ENCODE measurements around the gene GPRIN1.

Gene GPRIN1

DNA sequence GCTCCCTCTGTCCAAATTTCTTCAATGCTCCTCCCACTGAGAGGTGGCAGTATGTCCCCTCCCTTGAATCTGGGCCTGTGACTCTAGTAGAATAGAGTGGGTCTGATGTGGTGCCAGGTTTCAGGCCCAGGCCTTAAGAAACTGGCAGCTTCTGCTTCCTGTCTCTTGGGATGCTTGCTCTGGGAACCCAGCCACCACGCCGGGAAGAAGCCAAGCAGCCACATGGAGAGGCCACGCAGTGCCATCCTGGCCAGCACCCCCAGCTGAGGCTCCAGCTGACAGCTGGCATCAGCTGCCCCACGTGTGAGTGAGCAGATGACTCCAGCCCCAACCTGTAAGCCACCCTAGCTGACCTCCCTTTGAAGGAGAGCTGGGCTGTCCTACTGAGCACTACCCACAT is 30.0 kb upstream of the GPRIN1 start:
- H3K79me2 ChIP-seq (ENCODE audit: insufficient read depth, low read depth): no peaks in the 10 kb centered on the region
- H3K27me3 ChIP-seq (ENCODE audit: insufficient read depth, low read depth): no peaks in the 10 kb centered on the region
- no peak overlapping the region for H3K4me2 ChIP-seq
- no peak overlapping the region for H3K27ac ChIP-seq
- no peaks in the 10 kb centered on the region for H4K20me1 ChIP-seq (ENCODE audit: insufficient read depth)
- TF ChIP-seq, protein P1, sequence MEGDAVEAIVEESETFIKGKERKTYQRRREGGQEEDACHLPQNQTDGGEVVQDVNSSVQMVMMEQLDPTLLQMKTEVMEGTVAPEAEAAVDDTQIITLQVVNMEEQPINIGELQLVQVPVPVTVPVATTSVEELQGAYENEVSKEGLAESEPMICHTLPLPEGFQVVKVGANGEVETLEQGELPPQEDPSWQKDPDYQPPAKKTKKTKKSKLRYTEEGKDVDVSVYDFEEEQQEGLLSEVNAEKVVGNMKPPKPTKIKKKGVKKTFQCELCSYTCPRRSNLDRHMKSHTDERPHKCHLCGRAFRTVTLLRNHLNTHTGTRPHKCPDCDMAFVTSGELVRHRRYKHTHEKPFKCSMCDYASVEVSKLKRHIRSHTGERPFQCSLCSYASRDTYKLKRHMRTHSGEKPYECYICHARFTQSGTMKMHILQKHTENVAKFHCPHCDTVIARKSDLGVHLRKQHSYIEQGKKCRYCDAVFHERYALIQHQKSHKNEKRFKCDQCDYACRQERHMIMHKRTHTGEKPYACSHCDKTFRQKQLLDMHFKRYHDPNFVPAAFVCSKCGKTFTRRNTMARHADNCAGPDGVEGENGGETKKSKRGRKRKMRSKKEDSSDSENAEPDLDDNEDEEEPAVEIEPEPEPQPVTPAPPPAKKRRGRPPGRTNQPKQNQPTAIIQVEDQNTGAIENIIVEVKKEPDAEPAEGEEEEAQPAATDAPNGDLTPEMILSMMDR (conservative IDR thresholded peaks at IDR 0.05; ENCODE audit: low read depth, low read length): no peak
- no peaks in the 10 kb centered on the region for H3K4me1 ChIP-seq (ENCODE audit: low read depth, poor library complexity, severe bottlenecking)
- no peak overlapping the region for H3K4me3 ChIP-seq (IDR thresholded peaks at IDR 0.05; ENCODE audit: insufficient read depth, low read depth, low read length)
- H3K9ac ChIP-seq: no peak overlapping the region
- H3K36me3 ChIP-seq (ENCODE audit: insufficient read depth): no peaks in the 10 kb centered on the region
- H2AFZ ChIP-seq (ENCODE audit: low read depth): no peak overlapping the region

DNA sequence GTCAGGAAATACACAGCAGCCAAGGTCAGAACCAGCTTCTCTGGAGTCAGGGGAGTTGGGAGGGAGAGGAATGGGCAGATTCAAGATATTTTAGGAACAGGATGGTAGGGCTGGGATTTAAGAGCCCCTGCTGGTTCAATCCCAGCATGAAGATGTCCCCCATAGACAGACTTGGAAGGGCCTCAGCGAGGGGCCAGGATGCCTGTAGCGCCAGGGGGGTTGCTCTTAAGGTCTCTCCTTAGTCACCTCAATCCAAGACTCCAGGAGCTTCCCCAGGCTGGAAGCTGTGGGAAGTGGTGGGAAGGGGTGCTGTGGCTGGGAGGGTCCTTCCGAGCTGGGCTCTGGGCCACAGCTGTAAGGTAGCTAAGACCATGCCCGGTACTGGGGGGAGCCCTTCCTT is 29.3 kb upstream of the GPRIN1 start:
- Histone ChIP-seq H3K36me3 (ENCODE audit: insufficient read depth) (no peaks in the 10 kb centered on the region), H2AFZ (ENCODE audit: low read depth) (no peak overlapping the region), H3K4me1 (ENCODE audit: low read depth, poor library complexity, severe bottlenecking) (no peaks in the 10 kb centered on the region), H3K79me2 (ENCODE audit: insufficient read depth, low read depth) (no peaks in the 10 kb centered on the region), H3K9ac (no peak overlapping the region), H3K4me2 (no peak overlapping the region), H3K27me3 (ENCODE audit: insufficient read depth, low read depth) (no peaks in the 10 kb centered on the region), H3K27ac (no peak overlapping the region), H4K20me1 (ENCODE audit: insufficient read depth) (no peaks in the 10 kb centered on the region), H3K4me3 (IDR thresholded peaks at IDR 0.05; ENCODE audit: insufficient read depth, low read depth, low read length) (no peak overlapping the region)
- TF ChIP-seq, protein P1 (conservative IDR thresholded peaks at IDR 0.05; ENCODE audit: low read depth, low read length): no peak

DNA sequence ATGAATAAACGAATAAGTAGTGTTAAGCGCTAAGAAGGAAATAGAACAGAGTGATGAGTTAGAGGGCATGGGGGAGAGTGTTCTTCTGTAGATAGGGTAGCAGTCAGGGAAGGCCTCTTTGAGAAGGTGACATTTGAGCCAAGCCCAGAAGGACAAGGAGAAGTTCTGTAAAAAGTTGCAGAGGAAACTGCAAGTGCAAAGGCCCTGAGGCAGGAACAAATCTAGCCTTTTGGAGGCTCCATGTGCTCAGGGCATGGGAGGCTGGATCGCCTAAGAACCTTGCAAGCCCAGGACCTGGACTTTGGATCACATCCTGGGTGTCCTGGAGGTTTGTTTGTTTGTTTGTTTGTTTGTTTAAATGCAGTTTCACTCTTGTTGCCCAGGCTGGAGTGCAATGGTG is 28.5 kb upstream of the GPRIN1 start:
- Histone ChIP-seq H3K4me3 (IDR thresholded peaks at IDR 0.05; ENCODE audit: insufficient read depth, low read depth, low read length) (no peak overlapping the region), H2AFZ (ENCODE audit: low read depth) (no peak overlapping the region), H3K27me3 (ENCODE audit: insufficient read depth, low read depth) (peaks cover 3% of the 10 kb centered on the region; the same call in 1 of the 2 replicates), H3K27ac (no peak overlapping the region), H3K4me1 (ENCODE audit: low read depth, poor library complexity, severe bottlenecking) (no peaks in the 10 kb centered on the region), H3K79me2 (ENCODE audit: insufficient read depth, low read depth) (no peaks in the 10 kb centered on the region), H3K36me3 (ENCODE audit: insufficient read depth) (no peaks in the 10 kb centered on the region), H3K4me2 (no peak overlapping the region), H4K20me1 (ENCODE audit: insufficient read depth) (no peaks in the 10 kb centered on the region), H3K9ac (no peak overlapping the region)
- TF ChIP-seq, protein P1 (conservative IDR thresholded peaks at IDR 0.05; ENCODE audit: low read depth, low read length): no peak

DNA sequence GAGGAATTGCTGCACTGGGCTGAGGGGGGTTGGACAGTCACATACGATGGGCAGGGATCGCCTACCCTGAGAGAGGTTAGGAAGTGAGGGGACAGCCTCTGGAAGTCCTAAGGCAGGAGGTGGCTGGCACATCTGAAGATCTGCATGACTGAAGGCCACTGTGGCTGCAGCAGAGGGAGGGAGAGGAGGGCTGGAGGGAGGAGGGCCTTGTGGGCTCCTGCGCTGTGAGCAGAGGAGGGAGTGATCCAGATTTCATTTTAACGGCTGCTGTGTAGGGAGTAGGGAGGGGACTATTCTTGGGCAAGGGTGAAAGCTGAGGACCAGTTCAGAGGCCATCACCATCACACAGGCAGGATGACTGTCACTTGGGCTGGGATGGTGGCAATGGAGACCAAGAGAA is 27.6 kb upstream of the GPRIN1 start:
- H3K27me3 ChIP-seq (ENCODE audit: insufficient read depth, low read depth): peaks cover 3% of the 10 kb centered on the region; the same call in 1 of the 2 replicates
- H3K36me3 ChIP-seq (ENCODE audit: insufficient read depth): no peaks in the 10 kb centered on the region
- H3K4me3 ChIP-seq (IDR thresholded peaks at IDR 0.05; ENCODE audit: insufficient read depth, low read depth, low read length): no peak overlapping the region
- no peak overlapping the region for H3K27ac ChIP-seq
- H3K9ac ChIP-seq: no peak overlapping the region
- TF ChIP-seq, protein P1 (conservative IDR thresholded peaks at IDR 0.05; ENCODE audit: low read depth, low read length): no peak
- no peaks in the 10 kb centered on the region for H4K20me1 ChIP-seq (ENCODE audit: insufficient read depth)
- no peaks in the 10 kb centered on the region for H3K4me1 ChIP-seq (ENCODE audit: low read depth, poor library complexity, severe bottlenecking)
- H3K79me2 ChIP-seq (ENCODE audit: insufficient read depth, low read depth): no peaks in the 10 kb centered on the region
- H2AFZ ChIP-seq (ENCODE audit: low read depth): no peak overlapping the region
- no peak overlapping the region for H3K4me2 ChIP-seq

Data from KMS-11 (cell line).